Astrocyte (in vitro differentiated cells and primary cell): ENCODE data around the gene MLXIPL. TPM values are rescaled to one million over a fixed set of nuclear protein-coding genes. Genes with fewer than 3 reads are reported as not detected.
"Not testable (repeated sequence)": the region's sequence is repeated elsewhere in the genome, so short reads cannot be mapped to it uniquely, and the experiment has no call there.

Source experiments
- DNase-seq: peaks from one replicate; pipeline ENCODE4 v3.0.0-alpha.2; 2010; ENCODE audit warnings: low read depth
- FAIRE-seq: peaks from 2 replicates; lab custom pipeline; 2011; peaks lifted over from hg19 to GRCh38; lab: Jason Lieb, UNC
- H2AFZ ChIP-seq: 2 replicates; pipeline ENCODE4 v1.6.0; 2012; ENCODE audit warnings: low read depth, low read length, inconsistent platforms
- H3K27ac ChIP-seq: 2 replicates; pipeline ENCODE4 v1.5.1; 2011; ENCODE audit warnings: low read depth, low read length, inconsistent platforms
- H3K27me3 ChIP-seq: 2 replicates; pipeline ENCODE4 v1.6.0; 2011; ENCODE audit warnings: low read length, inconsistent platforms; ENCODE audit not compliant: insufficient read depth
- H3K36me3 ChIP-seq: 2 replicates; pipeline ENCODE4 v1.5.1; 2011; ENCODE audit warnings: low read length, inconsistent platforms; ENCODE audit not compliant: insufficient read depth
- H3K4me1 ChIP-seq: 2 replicates; pipeline ENCODE4 v1.5.1; 2011; ENCODE audit warnings: low read length, inconsistent platforms; ENCODE audit not compliant: insufficient read depth
- H3K4me2 ChIP-seq: 2 replicates; pipeline ENCODE4 v1.6.0; 2012; ENCODE audit warnings: low read length, inconsistent platforms
- H3K4me3 ChIP-seq: 2 replicates; pipeline ENCODE4 v1.5.1; 2011; ENCODE audit warnings: low read depth, mild to moderate bottlenecking, low read length, inconsistent platforms; ENCODE audit not compliant: insufficient read depth
- H3K79me2 ChIP-seq: 2 replicates; pipeline ENCODE4 v1.6.0; 2012; ENCODE audit warnings: mild to moderate bottlenecking, low read length, inconsistent platforms; ENCODE audit not compliant: insufficient read depth
- H3K9ac ChIP-seq: 2 replicates; pipeline ENCODE4 v1.6.0; 2012; ENCODE audit warnings: mild to moderate bottlenecking, low read length, inconsistent platforms
- H3K9me3 ChIP-seq: 2 replicates; pipeline ENCODE4 v1.5.1; 2012; ENCODE audit warnings: low read depth, mild to moderate bottlenecking, low read length, inconsistent platforms; ENCODE audit not compliant: insufficient read depth
- H4K20me1 ChIP-seq: 2 replicates; pipeline ENCODE4 v1.6.0; 2012; ENCODE audit warnings: low read length, inconsistent platforms; ENCODE audit not compliant: insufficient read depth
- H3K27ac Mint-ChIP-seq: one replicate; pipeline ENCODE4 v1.8.0; 2021; ENCODE audit warnings: mild to moderate bottlenecking, mixed read lengths; ENCODE audit not compliant: unreplicated experiment
- H3K27me3 Mint-ChIP-seq: one replicate; pipeline ENCODE4 v1.8.0; 2021; ENCODE audit warnings: low read depth, mixed read lengths; ENCODE audit not compliant: unreplicated experiment
- H3K36me3 Mint-ChIP-seq: one replicate; pipeline ENCODE4 v1.8.0; 2021; ENCODE audit warnings: low read depth, mixed read lengths; ENCODE audit not compliant: unreplicated experiment
- H3K4me1 Mint-ChIP-seq: one replicate; pipeline ENCODE4 v1.8.0; 2021; ENCODE audit warnings: low read depth, mixed read lengths; ENCODE audit not compliant: unreplicated experiment
- H3K4me3 Mint-ChIP-seq: one replicate; pipeline ENCODE4 v1.8.0; 2021; ENCODE audit warnings: mild to moderate bottlenecking, moderate library complexity, mixed read lengths; ENCODE audit not compliant: unreplicated experiment
- H3K9me3 Mint-ChIP-seq: one replicate; pipeline ENCODE4 v1.8.0; 2021; ENCODE audit warnings: mild to moderate bottlenecking, mixed read lengths; ENCODE audit not compliant: unreplicated experiment
- CTCF ChIP-seq: IDR thresholded peaks from 2 replicates; pipeline ENCODE4 v1.5.1; 2011; ENCODE audit warnings: low read depth, mild to moderate bottlenecking, inconsistent platforms, low read length, moderate library complexity; ENCODE audit not compliant: insufficient read depth
- EZH2 ChIP-seq: IDR thresholded peaks from 2 replicates; pipeline ENCODE4 v1.6.1; 2012; ENCODE audit warnings: mild to moderate bottlenecking, low read length, inconsistent platforms; ENCODE audit not compliant: insufficient read depth
- total RNA-seq: library from RNA; stranded (reverse); gene quantifications from 2 replicates; pipeline ENCODE4 v1.2.1, GENCODE V29; 2021

Gene MLXIPL
- total RNA-seq, 1 donor from 2014 or later = 0.41 TPM

- Histone ChIP-seq H3K4me1 (peaks cover 3% of the 10 kb centered on the region), H3K27me3 (peaks cover 6% of the 10 kb centered on the region), H2AFZ (no peak overlapping the region), H3K9me3 (no peaks in the 10 kb centered on the region), H4K20me1 (no peaks in the 10 kb centered on the region), H3K36me3 (no peaks in the 10 kb centered on the region), H3K9ac (no peak overlapping the region), H3K27ac (no peak overlapping the region), H3K4me2 (peak overlapping the region; percentile 8), H3K4me3 (no peak overlapping the region), H3K79me2 (no peaks in the 10 kb centered on the region)
- Mint-ChIP-seq H3K4me3 (no peak overlapping the region), H3K27me3 (peaks cover 26% of the 10 kb centered on the region), H3K4me1 (no peaks in the 10 kb centered on the region), H3K27ac (no peak overlapping the region), H3K36me3 (no peaks in the 10 kb centered on the region), H3K9me3 (peaks cover 2% of the 10 kb centered on the region)
- TF ChIP-seq EZH2 (no peak), CTCF (peak; percentile 7)
- DNase-seq (no peak), FAIRE-seq (no peak)
These were observed 11.6 kb downstream of the MLXIPL start for GRCh38 chr7:73612598-73613269.

GRCh38 chr7:73611017-73611555 lies 13.2 kb downstream of the MLXIPL start:
- peaks cover 2% of the 10 kb centered on the region for H3K9me3 Mint-ChIP-seq
- Histone ChIP-seq H3K9ac (no peak overlapping the region), H3K4me3 (no peak overlapping the region), H3K4me2 (no peak overlapping the region), H3K4me1 (peaks cover 3% of the 10 kb centered on the region), H3K27me3 (peaks cover 5% of the 10 kb centered on the region), H4K20me1 (no peaks in the 10 kb centered on the region), H3K79me2 (no peaks in the 10 kb centered on the region), H3K36me3 (no peaks in the 10 kb centered on the region), H3K9me3 (no peaks in the 10 kb centered on the region), H2AFZ (no peak overlapping the region), H3K27ac (no peak overlapping the region)
- H3K27ac Mint-ChIP-seq = no peak overlapping the region
- no peaks in the 10 kb centered on the region for H3K4me1 Mint-ChIP-seq
- H3K4me3 Mint-ChIP-seq = no peak overlapping the region
- TF ChIP-seq CTCF (no peak), EZH2 (no peak)
- H3K27me3 Mint-ChIP-seq = peaks cover 27% of the 10 kb centered on the region
- H3K36me3 Mint-ChIP-seq = no peaks in the 10 kb centered on the region
- FAIRE-seq = no peak
- no peak for DNase-seq

- Mint-ChIP-seq H3K27me3 (peaks cover 23% of the 10 kb centered on the region), H3K9me3 (peaks cover 2% of the 10 kb centered on the region), H3K4me1 (no peaks in the 10 kb centered on the region), H3K36me3 (no peaks in the 10 kb centered on the region), H3K27ac (no peak overlapping the region), H3K4me3 (no peak overlapping the region)
- no peak overlapping the region for H3K9ac ChIP-seq
- H3K27ac ChIP-seq = no peak overlapping the region
- H3K4me1 ChIP-seq = peaks cover 3% of the 10 kb centered on the region
- TF ChIP-seq CTCF (no peak), EZH2 (no peak)
- H3K4me2 ChIP-seq = no peak overlapping the region
- H3K27me3 ChIP-seq = peaks cover 5% of the 10 kb centered on the region
- no peak overlapping the region for H3K4me3 ChIP-seq
- H3K79me2 ChIP-seq = no peaks in the 10 kb centered on the region
- H4K20me1 ChIP-seq = no peaks in the 10 kb centered on the region
- H3K36me3 ChIP-seq = no peaks in the 10 kb centered on the region
- H3K9me3 ChIP-seq = no peaks in the 10 kb centered on the region
- FAIRE-seq (no peak), DNase-seq (no peak)
- no peak overlapping the region for H2AFZ ChIP-seq
These were observed 14.2 kb downstream of the MLXIPL start for GRCh38 chr7:73610105-73610504.

GRCh38 chr7:73607692-73607983 lies 16.7 kb downstream of the MLXIPL start:
- H3K27ac Mint-ChIP-seq, FAIRE-seq, H3K9me3 Mint-ChIP-seq, H3K79me2 ChIP-seq, DNase-seq, H4K20me1 ChIP-seq, H3K27me3 ChIP-seq, H3K27ac ChIP-seq, H3K4me3 ChIP-seq, H3K36me3 ChIP-seq, H3K9ac ChIP-seq, H3K9me3 ChIP-seq, H3K4me1 Mint-ChIP-seq, H3K36me3 Mint-ChIP-seq, H3K4me3 Mint-ChIP-seq, H2AFZ ChIP-seq, H3K4me2 ChIP-seq, H3K4me1 ChIP-seq: not testable (repeated sequence)
- H3K27me3 Mint-ChIP-seq = peaks cover 14% of the 10 kb centered on the region
